Measurements from ENCODE around the gene ABCC9. TPM values are rescaled to one million over a fixed set of nuclear protein-coding genes. Genes with fewer than 3 reads are reported as not detected.
"Not testable (repeated sequence)": the region's sequence is repeated elsewhere in the genome, so short reads cannot be mapped to it uniquely, and the experiment has no call there.

ABCC9 gene
- total RNA-seq, 1 donor from 2014 or later: 32.6 TPM

DNA sequence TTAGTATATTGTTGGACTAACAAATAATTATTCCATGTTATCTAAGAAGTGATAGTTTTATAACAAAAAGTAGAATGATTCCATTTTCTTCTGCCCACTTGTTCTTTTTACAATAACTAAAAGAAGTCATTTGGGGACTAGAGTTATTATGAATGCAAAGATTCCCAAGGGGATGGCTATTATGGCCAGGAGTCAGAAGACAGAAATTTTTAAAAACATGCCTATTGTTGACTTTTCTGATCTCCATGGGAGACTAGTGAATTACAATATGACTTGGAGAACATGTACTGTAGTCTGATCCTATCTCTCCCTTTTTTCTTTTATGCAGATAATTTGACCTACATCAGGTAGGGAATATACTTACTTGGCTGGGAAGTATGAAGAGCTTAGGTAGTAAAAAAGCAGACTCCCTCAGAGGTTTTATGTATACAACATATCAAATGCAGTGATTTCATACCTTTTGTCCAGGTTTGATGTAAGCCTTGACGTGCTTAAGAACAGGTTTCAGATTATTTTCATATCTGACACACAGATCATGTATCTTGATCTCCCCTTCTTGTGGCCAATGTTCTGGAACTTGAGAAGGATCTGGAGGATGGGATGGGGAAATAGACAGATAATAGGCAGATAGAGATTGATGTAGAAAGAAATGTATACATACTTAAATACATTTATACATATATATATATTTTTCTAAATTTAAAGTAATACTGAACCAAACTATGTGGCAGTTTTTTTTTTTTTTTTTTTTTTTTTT is 125.7 kb downstream of the ABCC9 start:
- DNase-seq: no peak
- TF ChIP-seq CTCF (IDR thresholded peaks at IDR 0.05): no peak
- no peaks in the 10 kb centered on the region for H3K36me3 ChIP-seq
- H3K4me3 ChIP-seq: no peak overlapping the region
- no peak overlapping the region for H3K27ac ChIP-seq
- no peaks in the 10 kb centered on the region for H3K27me3 ChIP-seq
- intact Hi-C loops (cut with DNase I): no loop called here
- H3K4me1 ChIP-seq: peaks cover 9% of the 10 kb centered on the region
- no peak for ATAC-seq
- H3K9me3 ChIP-seq: no peaks in the 10 kb centered on the region

- H3K36me3 ChIP-seq: no peaks in the 10 kb centered on the region
- intact Hi-C loops (cut with DNase I): no loop called here
- H3K27ac ChIP-seq: no peak overlapping the region
- DNase-seq: no peak
- no peaks in the 10 kb centered on the region for H3K27me3 ChIP-seq
- peaks cover 7% of the 10 kb centered on the region for H3K4me1 ChIP-seq
- no peak for TF ChIP-seq CTCF (IDR thresholded peaks at IDR 0.05)
- H3K9me3 ChIP-seq: no peaks in the 10 kb centered on the region
- no peak overlapping the region for H3K4me3 ChIP-seq
- no peak for ATAC-seq
These were observed 126.4 kb downstream of the ABCC9 start for GRCh38 chr12:21814814-21815213.

DNA sequence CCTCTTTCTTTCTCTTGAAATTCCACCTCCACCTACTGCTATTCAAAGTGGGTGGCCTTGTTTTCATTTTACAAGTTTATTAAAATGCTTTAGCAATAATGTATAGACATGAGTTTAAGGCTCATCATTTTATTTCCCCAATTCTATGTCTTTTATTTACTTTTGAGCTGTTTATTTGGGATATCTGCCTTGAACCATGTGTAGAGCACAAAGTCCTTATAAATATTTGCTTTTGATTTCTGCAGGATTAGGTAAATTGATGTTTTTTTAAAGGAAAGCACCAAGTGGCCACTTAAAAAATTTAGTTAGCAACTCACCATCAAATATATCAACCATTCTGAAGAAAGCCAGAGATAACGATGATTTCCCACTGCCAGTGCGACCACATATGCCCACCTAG is 126.9 kb downstream of the ABCC9 start:
- H3K4me3 ChIP-seq: no peak overlapping the region
- TF ChIP-seq CTCF (IDR thresholded peaks at IDR 0.05): no peak
- intact Hi-C loops (cut with DNase I): no loop called here
- ATAC-seq (no peak), DNase-seq (no peak)
- H3K36me3 ChIP-seq: no peaks in the 10 kb centered on the region
- H3K27me3 ChIP-seq: no peaks in the 10 kb centered on the region
- no peak overlapping the region for H3K27ac ChIP-seq
- H3K4me1 ChIP-seq: peaks cover 2% of the 10 kb centered on the region
- no peaks in the 10 kb centered on the region for H3K9me3 ChIP-seq

DNA sequence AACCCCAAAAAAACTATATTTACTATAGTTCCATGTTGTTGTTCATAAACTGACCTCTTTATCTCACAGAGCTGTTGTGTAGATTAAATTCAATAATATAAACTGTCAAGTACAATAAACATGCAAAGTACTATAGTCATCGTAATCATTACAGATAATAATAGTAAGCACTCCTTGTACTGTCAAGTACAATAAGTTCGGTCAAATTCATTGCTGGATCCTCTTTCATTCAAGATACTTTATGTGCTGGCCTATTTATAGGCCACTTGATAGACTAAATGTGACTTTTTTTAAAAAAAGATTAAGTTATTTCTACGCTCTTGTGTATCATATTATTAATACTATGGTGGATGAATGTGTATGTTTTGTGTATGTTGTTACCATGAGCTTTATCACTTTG is 127.5 kb downstream of the ABCC9 start:
- DNase-seq (no peak), ATAC-seq (no peak)
- Histone ChIP-seq H3K27me3 (no peaks in the 10 kb centered on the region), H3K4me3 (no peak overlapping the region), H3K36me3 (no peaks in the 10 kb centered on the region), H3K9me3 (no peaks in the 10 kb centered on the region), H3K4me1 (no peaks in the 10 kb centered on the region), H3K27ac (no peak overlapping the region)
- intact Hi-C loops (cut with DNase I): no loop called here
- no peak for TF ChIP-seq CTCF (IDR thresholded peaks at IDR 0.05)

DNA sequence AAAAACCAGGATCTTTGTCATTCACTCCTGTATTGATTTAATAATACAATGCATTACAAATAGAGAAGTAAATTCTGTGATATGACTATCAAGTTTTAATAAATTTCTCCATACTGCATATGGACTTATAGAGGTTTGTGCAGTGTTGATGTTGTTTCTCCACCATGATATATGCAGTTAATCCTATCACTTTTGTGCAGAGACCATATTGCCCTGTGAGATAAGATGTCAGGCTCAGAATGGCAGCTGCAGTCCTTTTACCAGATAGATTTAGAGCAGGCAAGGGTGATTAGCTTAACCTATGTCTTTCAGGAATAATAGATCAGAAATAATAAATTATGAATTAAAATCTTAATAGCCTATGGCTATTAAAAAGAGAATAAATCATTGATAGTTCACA is 128.1 kb downstream of the ABCC9 start:
- H3K4me1 ChIP-seq: no peaks in the 10 kb centered on the region
- no peaks in the 10 kb centered on the region for H3K36me3 ChIP-seq
- H3K27ac ChIP-seq: no peak overlapping the region
- no peaks in the 10 kb centered on the region for H3K9me3 ChIP-seq
- no peak for ATAC-seq
- no peaks in the 10 kb centered on the region for H3K27me3 ChIP-seq
- intact Hi-C loops (cut with DNase I): no loop called here
- TF ChIP-seq CTCF (IDR thresholded peaks at IDR 0.05): no peak
- DNase-seq: no peak
- H3K4me3 ChIP-seq: no peak overlapping the region

DNA sequence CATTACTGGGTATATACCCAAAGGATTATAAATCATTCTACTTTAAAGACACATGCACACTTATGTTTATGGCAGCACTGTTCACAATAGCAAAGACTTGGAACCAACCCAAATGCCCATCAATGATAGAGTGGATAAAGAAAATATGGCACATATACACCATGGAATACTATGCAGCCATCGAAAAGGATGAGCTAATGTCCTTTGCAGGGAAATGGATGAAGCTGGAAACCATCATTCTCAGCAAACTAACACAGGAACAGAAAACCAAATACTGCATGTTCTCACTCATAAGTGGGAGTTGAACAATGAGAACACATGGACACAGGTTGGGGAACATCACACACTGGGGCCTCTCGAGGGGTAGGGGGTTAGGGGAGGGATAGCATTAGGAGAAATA is 128.9 kb downstream of the ABCC9 start:
- H3K27me3 ChIP-seq; ATAC-seq; H3K36me3 ChIP-seq; H3K27ac ChIP-seq; H3K4me1 ChIP-seq; H3K9me3 ChIP-seq; intact Hi-C loops (cut with DNase I); H3K4me3 ChIP-seq; DNase-seq: not testable (repeated sequence)

Measured in upper lobe of right lung (tissue), 1 donor.